ENCODE measurements around the gene DAPK1.

Gene DAPK1

DNA sequence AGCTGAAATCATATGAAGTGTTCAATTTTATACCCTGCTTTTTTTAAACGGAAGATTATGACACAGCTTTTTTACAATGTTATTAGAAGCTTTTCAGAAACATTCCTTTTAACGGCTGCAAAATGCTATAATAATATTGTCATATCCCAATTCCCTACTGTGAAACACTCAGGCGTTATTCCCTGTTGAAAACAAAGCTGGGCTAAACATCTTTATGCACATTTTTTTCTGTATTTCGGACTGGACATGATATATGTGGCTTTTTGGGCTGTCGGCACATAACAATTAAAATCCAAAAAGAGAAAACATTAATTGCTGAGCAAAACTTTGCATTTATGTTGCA, 216.3 kb downstream of the DAPK1 start:
- TF ChIP-seq, protein P1, sequence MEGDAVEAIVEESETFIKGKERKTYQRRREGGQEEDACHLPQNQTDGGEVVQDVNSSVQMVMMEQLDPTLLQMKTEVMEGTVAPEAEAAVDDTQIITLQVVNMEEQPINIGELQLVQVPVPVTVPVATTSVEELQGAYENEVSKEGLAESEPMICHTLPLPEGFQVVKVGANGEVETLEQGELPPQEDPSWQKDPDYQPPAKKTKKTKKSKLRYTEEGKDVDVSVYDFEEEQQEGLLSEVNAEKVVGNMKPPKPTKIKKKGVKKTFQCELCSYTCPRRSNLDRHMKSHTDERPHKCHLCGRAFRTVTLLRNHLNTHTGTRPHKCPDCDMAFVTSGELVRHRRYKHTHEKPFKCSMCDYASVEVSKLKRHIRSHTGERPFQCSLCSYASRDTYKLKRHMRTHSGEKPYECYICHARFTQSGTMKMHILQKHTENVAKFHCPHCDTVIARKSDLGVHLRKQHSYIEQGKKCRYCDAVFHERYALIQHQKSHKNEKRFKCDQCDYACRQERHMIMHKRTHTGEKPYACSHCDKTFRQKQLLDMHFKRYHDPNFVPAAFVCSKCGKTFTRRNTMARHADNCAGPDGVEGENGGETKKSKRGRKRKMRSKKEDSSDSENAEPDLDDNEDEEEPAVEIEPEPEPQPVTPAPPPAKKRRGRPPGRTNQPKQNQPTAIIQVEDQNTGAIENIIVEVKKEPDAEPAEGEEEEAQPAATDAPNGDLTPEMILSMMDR (IDR thresholded peaks at IDR 0.05; ENCODE audit: insufficient read depth, low read length, missing control alignments), result no peak
- CTCF ChIA-PET, result interaction anchor here (1.0 to 2.4 kb wide), 7 partner anchors 12 to 103 kb away, joined by 3 to 15 read pairs (median 4); partner anchors contain the start of gene CTSL
- POLR2A ChIA-PET, result interaction anchor here (2.2 kb wide), 1 partner anchor 12 kb away, joined by 23 read pairs; the partner anchor contains the start of gene CTSL
- DNase-seq (ENCODE audit: low read depth, low spot score), result no peak
- H3K4me3 ChIP-seq (ENCODE audit: low read depth, low read length), result peak overlapping the region; percentile 45; the same call in 1 of the 2 replicates

DNA sequence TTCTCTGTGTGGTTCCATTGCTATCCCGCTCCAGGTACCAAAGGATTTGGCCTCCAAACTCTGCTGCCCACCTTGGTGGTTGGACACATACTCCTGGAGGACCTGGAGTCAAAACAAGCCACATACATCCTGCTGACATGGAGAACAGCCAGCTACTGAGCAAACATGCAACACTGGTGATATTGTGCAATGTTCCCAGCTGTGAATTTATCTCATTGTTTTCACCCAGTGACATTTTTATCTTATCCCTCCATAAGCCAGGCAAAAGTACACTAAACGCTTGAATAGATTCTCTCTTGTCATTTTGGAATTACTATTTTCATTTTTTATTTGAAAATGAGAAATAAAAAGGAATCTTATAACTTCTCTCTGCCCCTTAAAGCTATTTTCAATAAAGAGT, 217.2 kb downstream of the DAPK1 start:
- TF ChIP-seq, protein P1 (IDR thresholded peaks at IDR 0.05; ENCODE audit: insufficient read depth, low read length, missing control alignments), result no peak
- DNase-seq (ENCODE audit: low read depth, low spot score), result peak; percentile 62
- POLR2A ChIA-PET, result interaction anchor here (2.2 kb wide), 1 partner anchor 11 kb away, joined by 23 read pairs; the partner anchor contains the start of gene CTSL
- CTCF ChIA-PET, result interaction anchor here (0.5 to 2.4 kb wide), 7 partner anchors 11 to 366 kb away, joined by 3 to 15 read pairs (median 4); partner anchors contain the start of gene CTSL
- no peak overlapping the region for H3K4me3 ChIP-seq (ENCODE audit: low read depth, low read length)

DNA sequence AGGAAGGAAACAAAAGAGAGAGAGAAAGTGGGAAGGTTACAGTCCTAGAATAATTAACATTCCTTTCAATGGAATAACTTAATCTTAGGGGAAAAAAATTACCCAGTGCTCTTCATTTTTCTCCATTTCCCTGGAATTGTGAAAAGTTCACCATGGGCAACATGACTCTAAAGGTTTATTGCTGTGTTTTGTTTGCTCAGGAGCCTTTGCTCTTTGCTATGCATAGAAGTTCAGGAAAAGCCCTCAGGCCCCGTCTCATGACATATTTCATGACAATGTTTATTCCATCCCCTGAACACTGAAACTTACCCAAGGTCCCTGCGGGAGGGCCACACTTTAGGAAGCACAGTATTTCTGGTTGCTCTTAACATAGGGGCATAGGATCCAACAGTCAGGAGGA, 218.5 kb downstream of the DAPK1 start:
- TF ChIP-seq, protein P1 (IDR thresholded peaks at IDR 0.05; ENCODE audit: insufficient read depth, low read length, missing control alignments), result no peak
- ChIA-PET POLR2A (no interaction called here), CTCF (no interaction called here)
- H3K4me3 ChIP-seq (ENCODE audit: low read depth, low read length), result no peak overlapping the region
- no peak for DNase-seq (ENCODE audit: low read depth, low spot score)

DNA sequence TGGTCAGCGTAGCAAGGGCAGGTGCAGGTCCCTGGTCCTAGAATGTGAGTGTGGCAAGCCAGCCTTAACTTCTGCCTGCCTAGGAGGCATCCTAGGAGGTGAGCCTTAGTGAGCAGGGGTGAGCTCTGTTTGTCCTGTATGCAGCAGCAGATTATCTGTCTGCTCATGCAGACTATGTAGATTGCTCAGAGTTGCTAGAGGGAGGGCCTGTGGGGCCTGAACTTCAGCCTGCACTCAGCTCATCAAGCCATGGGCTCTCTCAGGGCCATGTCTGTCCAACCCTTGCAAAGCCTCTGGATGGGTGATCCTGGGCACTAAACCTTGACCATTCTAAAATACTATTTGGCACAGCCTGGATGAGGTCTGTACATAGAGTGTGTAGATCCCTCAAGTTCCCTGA, 219.8 kb downstream of the DAPK1 start:
- no peak overlapping the region for H3K4me3 ChIP-seq (ENCODE audit: low read depth, low read length)
- DNase-seq (ENCODE audit: low read depth, low spot score), result no peak
- POLR2A ChIA-PET, result interaction anchor here (1.1 kb wide), 1 partner anchor 9 kb away, joined by 3 read pairs; the partner anchor contains the start of gene CTSL
- CTCF ChIA-PET, result interaction anchor here (1.0 kb wide), 1 partner anchor 33 kb away, joined by 3 read pairs; no protein-coding TSS in a partner anchor
- TF ChIP-seq, protein P1 (IDR thresholded peaks at IDR 0.05; ENCODE audit: insufficient read depth, low read length, missing control alignments), result no peak

DNA sequence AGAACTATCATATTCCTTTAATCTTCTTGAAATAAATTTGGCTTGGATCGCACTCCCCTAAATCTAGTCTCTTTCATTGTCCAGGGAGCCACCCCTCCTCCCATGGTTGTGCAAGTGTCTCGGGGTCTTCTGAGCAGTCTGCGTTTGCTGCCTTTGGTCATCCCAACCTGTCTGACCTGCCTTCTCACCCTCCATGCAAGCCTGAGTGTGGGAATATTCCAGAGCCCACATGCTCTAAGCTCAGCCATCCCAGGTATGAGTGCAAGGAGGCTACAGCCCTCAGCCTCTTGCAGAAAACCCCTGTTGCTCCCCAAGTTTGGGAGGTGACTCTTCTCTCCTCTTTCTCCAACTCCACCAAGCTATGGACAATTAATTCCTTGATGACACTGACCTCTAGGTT, 220.6 kb downstream of the DAPK1 start:
- CTCF ChIA-PET, result no interaction called here

DNA sequence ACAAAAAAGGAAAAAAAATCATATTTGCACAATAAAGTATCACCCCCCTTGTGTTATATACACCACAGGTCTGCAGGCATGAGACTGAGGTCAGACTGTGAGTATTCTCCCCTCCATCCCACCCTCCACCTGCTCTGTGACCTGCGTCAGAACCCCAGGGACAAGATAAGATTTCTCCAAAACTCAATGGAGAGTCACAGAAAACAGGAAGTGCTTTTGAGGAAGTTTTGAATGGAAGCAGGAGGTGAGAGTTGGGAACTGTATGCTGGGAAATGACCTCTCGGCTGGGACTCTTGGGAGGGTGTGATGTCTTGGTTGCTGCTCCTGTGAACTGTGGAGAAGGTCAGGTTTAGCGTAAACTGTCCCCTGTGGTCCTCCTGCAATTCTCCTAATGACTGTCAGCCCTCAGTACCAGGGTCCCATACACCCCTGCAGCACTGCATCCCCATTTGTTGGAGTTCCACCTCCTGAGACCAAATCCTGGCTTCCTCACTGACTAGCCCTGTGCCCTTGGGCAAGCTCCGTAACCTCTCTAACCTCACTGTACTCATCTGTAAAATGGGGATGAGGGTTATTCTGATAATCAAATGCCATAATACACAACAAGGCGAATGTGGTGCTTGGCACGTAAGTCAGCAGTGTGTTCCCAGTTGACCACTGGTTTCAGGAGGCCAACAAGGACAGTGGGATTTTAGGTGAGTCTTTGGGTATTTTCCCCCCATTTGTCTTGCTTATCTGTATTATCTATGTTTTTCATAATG, 221.4 kb downstream of the DAPK1 start:
- TF ChIP-seq, protein P1 (IDR thresholded peaks at IDR 0.05; ENCODE audit: insufficient read depth, low read length, missing control alignments), result no peak
- ChIA-PET POLR2A (no interaction called here), CTCF (no interaction called here)
- H3K4me3 ChIP-seq (ENCODE audit: low read depth, low read length), result no peak overlapping the region
- DNase-seq (ENCODE audit: low read depth, low spot score), result no peak

More for the DNA sequence above, 220.6 kb downstream of the DAPK1 start:
- DNase-seq (ENCODE audit: low read depth, low spot score), result no peak
- POLR2A ChIA-PET, result interaction anchor here (1.1 kb wide), 1 partner anchor 8 kb away, joined by 3 read pairs; the partner anchor contains the start of gene CTSL
- TF ChIP-seq, protein P1 (IDR thresholded peaks at IDR 0.05; ENCODE audit: insufficient read depth, low read length, missing control alignments), result no peak
- no peak overlapping the region for H3K4me3 ChIP-seq (ENCODE audit: low read depth, low read length)
